HepG2 (cell line): ENCODE data around the gene MXD1. TPM values are rescaled to one million over a fixed set of nuclear protein-coding genes. Genes with fewer than 3 reads are reported as not detected.

Source experiments
- ATAC-seq: fragments of 200-7000 bp; cut with Tn5 transposase; 3 replicates; pipeline ENCODE4 v1.9.1; 2020; ENCODE audit warnings: mild to moderate bottlenecking, moderate library complexity
- BruUV-seq: library from RNA; stranded (reverse); fragments of 400-500 nt; replicated peaks from 2 replicates; lab custom pipeline; 2021; lab: Mats Ljungman, UMichigan
- CTCF ChIA-PET: fragments of 300-600 bp; formaldehyde crosslinking; extraction: SDS; loops from one replicate; lab custom pipeline; 2021; ENCODE audit warnings: low total read pairs, inconsistent platforms, low intra/inter-chr PET ratio; lab: Yijun Ruan, JAX
- POLR2A ChIA-PET: fragments of 350-600 bp; sonication (Branson Sonifier 250); formaldehyde crosslinking; loops from one replicate; lab custom pipeline; 2020; ENCODE audit warnings: antibody characterized with exemption, inconsistent platforms; lab: Yijun Ruan, JAX
- DNase-seq: peaks from one replicate; pipeline ENCODE4 v3.0.0-alpha.2; 2015; ENCODE audit warnings: low spot score
- FAIRE-seq: peaks from 3 replicates; lab custom pipeline; 2011; peaks lifted over from hg19 to GRCh38; lab: Jason Lieb, UNC
- H2AFZ ChIP-seq: one replicate; pipeline ENCODE4 v1.6.1; 2011; ENCODE audit warnings: low read length, inconsistent platforms
- H3K27ac ChIP-seq: fragments of 300-600 bp; 3 replicates; pipeline ENCODE4 v1.8.0; 2011; ENCODE audit warnings: mixed run types, mild to moderate bottlenecking, mixed read lengths, low read length, inconsistent platforms; ENCODE audit not compliant: insufficient read depth; ENCODE audit errors: extremely low read length
- H3K27me3 ChIP-seq, 2 experiments: fragments of 200-600 bp in 1 of 2; 2 replicates in 1 of 2; 3 replicates in 1 of 2; pipeline versions ENCODE4 v1.6.0 to v1.8.0; 2011; ENCODE audit warnings: low read length in 2 of 2, mild to moderate bottlenecking in 2 of 2, moderate library complexity in 2 of 2, inconsistent platforms in 1 of 2; ENCODE audit not compliant: insufficient read depth in 2 of 2, control insufficient read depth in 1 of 2
- H3K36me3 ChIP-seq, 2 experiments: fragments of 200-600 bp in 1 of 2; replicated peaks in 1 of 2; 2 replicates in 1 of 2; 3 replicates in 1 of 2; pipeline versions ENCODE4 v1.5.1 to v1.8.0; 2011; ENCODE audit warnings: low read length in 2 of 2, inconsistent platforms in 1 of 2; ENCODE audit not compliant: insufficient read depth in 2 of 2, control insufficient read depth in 1 of 2
- H3K4me1 ChIP-seq: 2 replicates; pipeline ENCODE4 v1.5.1; 2012; ENCODE audit warnings: low read length, inconsistent platforms; ENCODE audit not compliant: insufficient read depth
- H3K4me2 ChIP-seq: 2 replicates; pipeline ENCODE4 v1.6.0; 2011; ENCODE audit warnings: low read depth, low read length, inconsistent platforms
- H3K4me3 ChIP-seq, 3 experiments: fragments of 200-600 bp in 1 of 3; sonication (generic), shearing (Covaris generic) in 1 of 3; replicated peaks in 1 of 3; 2 replicates each; pipeline ENCODE4 v1.5.1; 2011 to 2016; ENCODE audit warnings: low read length in 3 of 3, inconsistent platforms in 2 of 3, low read depth in 2 of 3, mild to moderate bottlenecking in 2 of 3, control low read depth in 1 of 3, mixed read lengths in 1 of 3; ENCODE audit not compliant: insufficient read depth in 1 of 3
- H3K79me2 ChIP-seq: one replicate; pipeline ENCODE4 v1.6.1; 2011; ENCODE audit warnings: low read length, inconsistent platforms; ENCODE audit not compliant: insufficient read depth
- H3K9ac ChIP-seq: 2 replicates; pipeline ENCODE4 v1.6.0; 2011; ENCODE audit warnings: mild to moderate bottlenecking, low read depth, low read length, inconsistent platforms; ENCODE audit not compliant: insufficient read depth
- H3K9me3 ChIP-seq: 2 replicates; pipeline ENCODE4 v1.5.1; 2012; ENCODE audit warnings: mild to moderate bottlenecking, low read length
- H4K20me1 ChIP-seq: 2 replicates; pipeline ENCODE4 v1.6.0; 2011; ENCODE audit warnings: inconsistent platforms, mild to moderate bottlenecking, low read length, moderate library complexity; ENCODE audit not compliant: insufficient read depth
- ATF7 ChIP-seq, 2 experiments: fragments of 450-650 bp in 1 of 2; sonication (generic) in 1 of 2; formaldehyde crosslinking in 1 of 2; IDR thresholded peaks; 2 replicates each; pipeline versions ENCODE4 v1.4.0 to v1.6.1; 2016 to 2020; ENCODE audit warnings: antibody characterized with exemption in 1 of 2, mild to moderate bottlenecking in 1 of 2, missing genetic modification reagents in 1 of 2
- HINFP ChIP-seq: sonication (generic); formaldehyde crosslinking; IDR thresholded peaks from 2 replicates; pipeline ENCODE4 v1.4.0; 2020; ENCODE audit warnings: low read depth, mild to moderate bottlenecking, missing genetic modification reagents
- NFE2L2 ChIP-seq: fragments of 150-350 bp; IDR thresholded peaks from 2 replicates; pipeline ENCODE4 v1.6.1; 2014; ENCODE audit warnings: low read length
- ZNF431 ChIP-seq: sonication (generic); formaldehyde crosslinking; IDR thresholded peaks from 2 replicates; pipeline ENCODE4 v1.9.0; 2022; ENCODE audit warnings: missing genetic modification reagents, low read depth, mild to moderate bottlenecking, borderline replicate concordance
- ZNF570 ChIP-seq: sonication (generic); formaldehyde crosslinking; IDR thresholded peaks from 2 replicates; pipeline ENCODE4 v1.4.0; 2020; ENCODE audit warnings: mild to moderate bottlenecking, missing genetic modification reagents, borderline replicate concordance
- ZNF770 ChIP-seq: sonication (generic); formaldehyde crosslinking; IDR thresholded peaks from 2 replicates; pipeline ENCODE4 v1.5.0; 2020; ENCODE audit warnings: mild to moderate bottlenecking, missing genetic modification reagents
- WGBS: methylation state at CpG from one replicate; pipeline ENCODE4 v1.1.6; 2017; ENCODE audit warnings: low lambda C conversion rate; 5-methylcytosine and 5-hydroxymethylcytosine counted together
- in situ Hi-C: cut with HindIII; loops from 2 replicates; pipeline ENCODE4 v1.10.0; 2017; ENCODE audit warnings: low pct_unique_long_range_greater_than_20kb; ENCODE audit not compliant: extremely low pct_ligation_motif_present
- intact Hi-C: fragments of 100-400 bp; cut with micrococcal nuclease; formaldehyde crosslinking; loops from one replicate; pipeline ENCODE4 v1.10.0; 2022; ENCODE audit not compliant: unreplicated experiment
- polyA plus RNA-seq, 8 experiments: library from polyadenylated mRNA; depleted of rRNA in 3 of 8; stranded (reverse) in 7 of 8; unstranded in 1 of 8; fragments of >200 nt; fragmentation: Illumina TruSeq in 4 of 8; extraction: Trizol in 4 of 8; gene quantifications; 2 replicates each; pipeline versions ENCODE4 v1.2.1 to v1.2.3, GENCODE V29; 2011 to 2016; ENCODE audit warnings: low read depth in 4 of 8, missing spikeins in 1 of 8, mixed read lengths in 1 of 8; ENCODE audit not compliant: insufficient read depth in 1 of 8
- total RNA-seq, 5 experiments: library from RNA; depleted of rRNA; stranded (reverse); fragments of >200 nt; fragmentation: Illumina TruSeq; extraction: Trizol; gene quantifications; 2 replicates each; pipeline ENCODE4 v1.2.3, GENCODE V29; 2016; ENCODE audit warnings: low read depth in 1 of 5
- TF ChIP-seq, protein P1 (sequence below): sonication (generic); formaldehyde crosslinking; conservative IDR thresholded peaks from 2 replicates; pipeline ENCODE4 v1.4.0; 2020; ENCODE audit warnings: missing genetic modification reagents

The MXD1 gene
- total and polyA plus RNA-seq, 2 of the 13 experiments (the other 11 are each of a cell fraction or from before 2014, with no cell fraction given) = 6.4 to 14.9 TPM

GRCh38 chr2:69969126-69969983, 54.4 kb downstream of the MXD1 start (continued):
- TF ChIP-seq, protein P1, sequence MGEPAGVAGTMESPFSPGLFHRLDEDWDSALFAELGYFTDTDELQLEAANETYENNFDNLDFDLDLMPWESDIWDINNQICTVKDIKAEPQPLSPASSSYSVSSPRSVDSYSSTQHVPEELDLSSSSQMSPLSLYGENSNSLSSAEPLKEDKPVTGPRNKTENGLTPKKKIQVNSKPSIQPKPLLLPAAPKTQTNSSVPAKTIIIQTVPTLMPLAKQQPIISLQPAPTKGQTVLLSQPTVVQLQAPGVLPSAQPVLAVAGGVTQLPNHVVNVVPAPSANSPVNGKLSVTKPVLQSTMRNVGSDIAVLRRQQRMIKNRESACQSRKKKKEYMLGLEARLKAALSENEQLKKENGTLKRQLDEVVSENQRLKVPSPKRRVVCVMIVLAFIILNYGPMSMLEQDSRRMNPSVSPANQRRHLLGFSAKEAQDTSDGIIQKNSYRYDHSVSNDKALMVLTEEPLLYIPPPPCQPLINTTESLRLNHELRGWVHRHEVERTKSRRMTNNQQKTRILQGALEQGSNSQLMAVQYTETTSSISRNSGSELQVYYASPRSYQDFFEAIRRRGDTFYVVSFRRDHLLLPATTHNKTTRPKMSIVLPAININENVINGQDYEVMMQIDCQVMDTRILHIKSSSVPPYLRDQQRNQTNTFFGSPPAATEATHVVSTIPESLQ (CRISPR knock-in tag) = no peak
- TF ChIP-seq NFE2L2 = no peak
- no peak for TF ChIP-seq ZNF570 (CRISPR knock-in tag)
- TF ChIP-seq HINFP (CRISPR knock-in tag) = no peak

DNA sequence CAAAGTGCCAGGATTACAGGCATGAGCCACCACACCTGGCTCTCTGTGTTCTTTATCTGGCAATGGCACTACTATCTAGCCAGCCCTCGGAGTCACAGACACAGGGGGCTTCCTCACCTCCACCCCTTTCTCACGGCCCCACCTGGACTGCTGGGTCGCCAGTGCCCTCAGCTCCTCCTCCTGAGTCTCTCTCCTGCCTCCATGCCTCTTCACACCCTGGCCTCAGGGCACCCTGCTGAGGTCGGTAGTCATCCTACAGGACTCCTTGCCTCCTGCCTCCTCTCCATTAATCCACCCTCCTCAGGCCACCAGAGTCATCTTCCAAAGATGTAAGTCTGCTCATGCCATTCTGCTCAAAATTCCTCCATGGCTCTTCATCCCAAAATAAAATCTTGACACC, 55.1 kb downstream of the MXD1 start:
- DNase-seq = no peak
- H3K9me3 ChIP-seq = no peaks in the 10 kb centered on the region
- no peak for FAIRE-seq
- H3K9ac ChIP-seq = no peak overlapping the region
- no peaks in the 10 kb centered on the region for H4K20me1 ChIP-seq
- ChIA-PET CTCF (no interaction called here), POLR2A (interaction anchor here (1.0 to 1.2 kb wide), 2 partner anchors 56 kb away, joined by 3 to 4 read pairs; no protein-coding TSS in a partner anchor)
- intact Hi-C loops = loop anchor here (5.0 kb wide), 1 partner anchor 53 kb away; the partner anchor contains the start of gene MXD1
- ATAC-seq = peak; percentile 10; the same call in 2 of the 3 replicates
- H3K4me1 ChIP-seq = peaks cover 48% of the 10 kb centered on the region
- H3K79me2 ChIP-seq = no peaks in the 10 kb centered on the region
- BruUV-seq = no TSS peak
- H3K4me3 ChIP-seq = no peak overlapping the region
- no peak overlapping the region for H2AFZ ChIP-seq
- no peak overlapping the region for H3K4me2 ChIP-seq
- no peak overlapping the region for H3K27ac ChIP-seq
- peak; percentile 14; the same call in 1 of the 2 replicates for TF ChIP-seq ZNF770 (CRISPR knock-in tag)
- TF ChIP-seq ZNF431 (CRISPR knock-in tag) = no peak
- 0 out of 2 replicates have a peak, but pooled peaks have one; percentile 13 for TF ChIP-seq ATF7 (IDR thresholded peaks at IDR 0.05)
- no peak for TF ChIP-seq ATF7 (CRISPR knock-in tag; IDR thresholded peaks at IDR 0.05)
- H3K27me3 ChIP-seq = no peaks in the 10 kb centered on the region
- in situ Hi-C loops = no loop called here
- 81% methylated on average over 4 of the region's 4 CpGs for WGBS
- no peaks in the 10 kb centered on the region for H3K36me3 ChIP-seq
